ENCODE measurements around the gene LYSMD3.

The LYSMD3 gene

DNA sequence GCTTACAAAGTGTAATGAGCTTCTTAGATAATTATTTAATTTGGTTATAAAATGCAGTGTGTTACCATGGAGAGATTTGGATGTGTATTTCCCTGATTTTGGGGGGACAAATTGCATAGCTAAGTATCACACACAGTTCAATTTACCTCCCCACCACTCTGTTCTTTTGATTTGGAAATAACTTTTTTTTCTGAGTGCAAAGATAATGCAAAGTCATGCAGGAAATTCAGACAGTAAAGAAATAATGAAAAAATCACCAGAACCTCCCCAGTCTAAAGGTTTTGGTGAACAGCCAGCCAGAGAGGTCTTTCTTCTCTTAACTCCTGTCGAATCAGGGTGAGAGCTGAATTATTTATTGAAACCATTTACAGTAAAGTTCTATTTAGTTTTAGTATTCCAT lies 32.4 kb upstream of the LYSMD3 start:
- Histone ChIP-seq H3K36me3 (ENCODE audit: low read depth) (no peaks in the 10 kb centered on the region), H3K4me1 (ENCODE audit: insufficient read depth, poor library complexity, severe bottlenecking) (peaks cover 2% of the 10 kb centered on the region), H3K9me3 (ENCODE audit: severe bottlenecking) (no peaks in the 10 kb centered on the region), H3K27ac (ENCODE audit: poor library complexity, severe bottlenecking) (no peak overlapping the region), H3K27me3 (ENCODE audit: insufficient read depth, poor library complexity, severe bottlenecking) (peaks cover 65% of the 10 kb centered on the region), H3K4me3 (ENCODE audit: severe bottlenecking) (no peak overlapping the region)
- TF ChIP-seq, protein P1, sequence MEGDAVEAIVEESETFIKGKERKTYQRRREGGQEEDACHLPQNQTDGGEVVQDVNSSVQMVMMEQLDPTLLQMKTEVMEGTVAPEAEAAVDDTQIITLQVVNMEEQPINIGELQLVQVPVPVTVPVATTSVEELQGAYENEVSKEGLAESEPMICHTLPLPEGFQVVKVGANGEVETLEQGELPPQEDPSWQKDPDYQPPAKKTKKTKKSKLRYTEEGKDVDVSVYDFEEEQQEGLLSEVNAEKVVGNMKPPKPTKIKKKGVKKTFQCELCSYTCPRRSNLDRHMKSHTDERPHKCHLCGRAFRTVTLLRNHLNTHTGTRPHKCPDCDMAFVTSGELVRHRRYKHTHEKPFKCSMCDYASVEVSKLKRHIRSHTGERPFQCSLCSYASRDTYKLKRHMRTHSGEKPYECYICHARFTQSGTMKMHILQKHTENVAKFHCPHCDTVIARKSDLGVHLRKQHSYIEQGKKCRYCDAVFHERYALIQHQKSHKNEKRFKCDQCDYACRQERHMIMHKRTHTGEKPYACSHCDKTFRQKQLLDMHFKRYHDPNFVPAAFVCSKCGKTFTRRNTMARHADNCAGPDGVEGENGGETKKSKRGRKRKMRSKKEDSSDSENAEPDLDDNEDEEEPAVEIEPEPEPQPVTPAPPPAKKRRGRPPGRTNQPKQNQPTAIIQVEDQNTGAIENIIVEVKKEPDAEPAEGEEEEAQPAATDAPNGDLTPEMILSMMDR (IDR thresholded peaks at IDR 0.05; ENCODE audit: poor library complexity, severe bottlenecking) = no peak
- DNase-seq (ENCODE audit: low spot score) (no peak), ATAC-seq (ENCODE audit: low read depth) (no peak)

DNA sequence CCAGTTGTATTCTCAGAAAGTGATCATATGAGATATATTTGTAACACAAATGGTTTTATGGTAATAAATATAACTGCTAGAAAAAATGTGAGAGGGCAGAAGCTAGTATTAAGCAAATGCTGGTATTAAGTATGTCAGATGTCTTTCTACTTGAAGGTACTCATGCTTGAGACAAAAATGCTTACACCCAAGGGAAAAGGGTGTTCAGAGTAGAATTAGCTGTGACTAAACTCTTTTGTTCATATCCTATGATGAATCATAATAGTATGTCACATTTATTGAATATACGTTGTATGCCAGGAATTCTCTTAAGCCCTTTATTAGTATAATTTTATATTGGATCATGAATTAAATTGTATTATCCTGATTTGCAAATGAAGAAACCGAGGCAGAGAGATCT lies 31.4 kb upstream of the LYSMD3 start:
- H3K4me3 ChIP-seq (ENCODE audit: severe bottlenecking) = no peak overlapping the region
- H3K27ac ChIP-seq (ENCODE audit: poor library complexity, severe bottlenecking) = no peak overlapping the region
- H3K27me3 ChIP-seq (ENCODE audit: insufficient read depth, poor library complexity, severe bottlenecking) = peaks cover 73% of the 10 kb centered on the region
- TF ChIP-seq, protein P1 (IDR thresholded peaks at IDR 0.05; ENCODE audit: poor library complexity, severe bottlenecking) = no peak
- H3K9me3 ChIP-seq (ENCODE audit: severe bottlenecking) = no peaks in the 10 kb centered on the region
- no peak for DNase-seq (ENCODE audit: low spot score)
- ATAC-seq (ENCODE audit: low read depth) = no peak
- H3K4me1 ChIP-seq (ENCODE audit: insufficient read depth, poor library complexity, severe bottlenecking) = peaks cover 2% of the 10 kb centered on the region
- no peaks in the 10 kb centered on the region for H3K36me3 ChIP-seq (ENCODE audit: low read depth)

DNA sequence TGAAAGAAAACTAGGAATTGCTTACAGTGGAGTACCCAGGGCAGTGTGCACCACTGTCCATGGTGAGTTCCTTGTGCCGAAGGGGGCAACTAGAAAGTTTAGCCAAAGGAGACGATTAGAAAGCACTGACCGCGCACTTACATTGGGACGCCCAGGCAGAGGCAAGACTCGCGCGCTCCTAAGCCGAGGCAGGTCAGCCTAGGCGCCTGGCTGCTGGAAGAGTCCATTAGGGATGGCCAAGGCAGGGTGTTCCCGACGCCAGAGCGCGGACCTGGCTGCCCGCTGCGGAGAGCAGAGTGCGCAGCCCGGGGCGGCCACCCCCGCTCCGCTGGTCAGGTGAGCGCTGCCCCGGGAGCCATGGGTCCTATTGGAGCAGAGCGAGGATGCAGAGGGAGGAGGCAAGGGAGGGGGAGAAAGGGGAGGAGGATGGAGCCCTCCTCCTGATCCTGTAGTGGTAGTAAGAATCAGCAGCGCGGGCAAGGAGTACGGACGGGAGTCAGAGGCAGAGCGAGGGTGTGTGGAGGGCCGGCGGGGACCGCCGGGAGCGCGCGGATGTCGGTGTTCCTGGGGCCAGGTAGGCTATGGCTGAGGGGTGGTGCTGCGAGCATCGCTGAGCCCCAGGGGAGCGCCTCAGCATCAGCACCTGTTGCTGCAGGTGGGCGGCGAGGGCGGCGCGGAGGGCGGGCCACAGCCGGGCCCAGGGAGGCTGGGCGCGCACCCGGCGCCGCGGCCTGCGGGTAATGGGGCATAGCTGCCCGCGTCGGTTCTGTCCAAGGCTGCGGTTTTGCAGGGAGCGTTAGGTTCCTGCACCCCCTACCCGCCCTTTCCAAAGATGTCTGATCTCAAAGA lies 29.2 kb upstream of the LYSMD3 start, which contains the start of gene ADGRV1:
Gene ADGRV1, plus strand, starts transcription at position 454 of the 849 bp plus-strand sequence. Its CDS starts 99 bp downstream, at position 553.
- H3K27me3 ChIP-seq (ENCODE audit: insufficient read depth, poor library complexity, severe bottlenecking) = peaks cover 86% of the 10 kb centered on the region
- DNase-seq (ENCODE audit: low spot score) = peak; percentile 88
- ATAC-seq (ENCODE audit: low read depth) = peak; percentile 97
- TF ChIP-seq, protein P1 (IDR thresholded peaks at IDR 0.05; ENCODE audit: poor library complexity, severe bottlenecking) = no peak
- H3K4me1 ChIP-seq (ENCODE audit: insufficient read depth, poor library complexity, severe bottlenecking) = peaks cover 2% of the 10 kb centered on the region
- no peaks in the 10 kb centered on the region for H3K36me3 ChIP-seq (ENCODE audit: low read depth)
- no peak within 1 kb of the TSS for H3K27ac ChIP-seq (ENCODE audit: poor library complexity, severe bottlenecking)
- H3K4me3 ChIP-seq (ENCODE audit: severe bottlenecking) = peak within 1 kb of the TSS; percentile 29
- no peaks in the 10 kb centered on the region for H3K9me3 ChIP-seq (ENCODE audit: severe bottlenecking)

DNA sequence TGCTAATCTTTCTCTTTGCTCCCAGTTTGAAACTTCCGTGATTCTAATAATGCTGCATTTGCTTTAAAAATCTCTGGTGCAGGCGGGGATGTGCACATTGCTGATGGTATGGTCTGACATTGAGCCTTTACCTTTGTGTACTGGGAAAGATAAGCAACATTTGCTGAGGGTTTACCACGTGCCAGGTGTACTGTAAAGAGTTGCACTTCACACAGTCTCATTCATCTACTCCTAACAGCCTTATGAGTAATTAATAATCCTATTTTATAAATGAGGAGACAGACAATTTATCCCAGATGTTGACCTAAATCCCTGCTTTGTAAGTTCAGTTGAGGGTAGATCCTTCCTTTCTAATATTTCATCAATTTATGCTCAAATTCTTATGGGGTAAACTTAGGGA lies 28.5 kb upstream of the LYSMD3 start:
- ATAC-seq (ENCODE audit: low read depth) (no peak), DNase-seq (ENCODE audit: low spot score) (no peak)
- no peaks in the 10 kb centered on the region for H3K9me3 ChIP-seq (ENCODE audit: severe bottlenecking)
- H3K4me1 ChIP-seq (ENCODE audit: insufficient read depth, poor library complexity, severe bottlenecking) = peaks cover 2% of the 10 kb centered on the region
- H3K27ac ChIP-seq (ENCODE audit: poor library complexity, severe bottlenecking) = no peak overlapping the region
- TF ChIP-seq, protein P1 (IDR thresholded peaks at IDR 0.05; ENCODE audit: poor library complexity, severe bottlenecking) = no peak
- H3K4me3 ChIP-seq (ENCODE audit: severe bottlenecking) = peak overlapping the region; percentile 29
- peaks cover 81% of the 10 kb centered on the region for H3K27me3 ChIP-seq (ENCODE audit: insufficient read depth, poor library complexity, severe bottlenecking)
- H3K36me3 ChIP-seq (ENCODE audit: low read depth) = no peaks in the 10 kb centered on the region

DNA sequence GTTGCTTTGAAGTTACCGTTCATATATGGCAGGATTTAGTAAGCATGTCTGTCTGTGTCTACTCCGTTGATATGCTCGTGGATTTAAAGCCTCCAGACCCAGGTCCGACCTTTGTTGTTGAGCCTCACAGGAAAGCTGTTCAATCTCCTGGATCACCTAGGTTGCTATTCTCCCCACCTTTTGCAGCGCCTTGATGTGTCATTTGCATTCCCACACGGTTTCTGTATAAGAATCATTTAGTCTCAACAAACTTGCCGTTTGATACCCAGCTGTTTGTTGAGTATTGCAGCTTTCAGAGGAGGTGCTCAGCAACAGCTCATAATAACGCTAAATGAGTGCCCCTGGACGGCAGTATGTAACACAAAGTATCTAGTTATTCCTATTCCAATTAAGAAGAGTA lies 28.0 kb upstream of the LYSMD3 start:
- Histone ChIP-seq H3K36me3 (ENCODE audit: low read depth) (no peaks in the 10 kb centered on the region), H3K4me1 (ENCODE audit: insufficient read depth, poor library complexity, severe bottlenecking) (peaks cover 2% of the 10 kb centered on the region), H3K9me3 (ENCODE audit: severe bottlenecking) (no peaks in the 10 kb centered on the region), H3K27me3 (ENCODE audit: insufficient read depth, poor library complexity, severe bottlenecking) (peaks cover 81% of the 10 kb centered on the region), H3K27ac (ENCODE audit: poor library complexity, severe bottlenecking) (no peak overlapping the region), H3K4me3 (ENCODE audit: severe bottlenecking) (no peak overlapping the region)
- ATAC-seq (ENCODE audit: low read depth) (no peak), DNase-seq (ENCODE audit: low spot score) (no peak)
- TF ChIP-seq, protein P1 (IDR thresholded peaks at IDR 0.05; ENCODE audit: poor library complexity, severe bottlenecking) = no peak
